Eye (tissue), 1 donor: ENCODE data around the gene TEAD1.
A peak's percentile ranks its signal among the peaks of the same experiment; 100 is the strongest.

Experiments
- DNase-seq: peaks from one replicate; pipeline ENCODE4 v3.0.0-alpha.2; 2015

Gene TEAD1

GRCh38 chr11:12793065-12793464 lies 118.8 kb downstream of the TEAD1 start:
- DNase-seq: no peak

GRCh38 chr11:12793506-12793905 lies 119.3 kb downstream of the TEAD1 start:
- DNase-seq: no peak

GRCh38 chr11:12794576-12795230 lies 120.5 kb downstream of the TEAD1 start:
- no peak for DNase-seq

- DNase-seq: no peak
Measured at GRCh38 chr11:12797996-12798395, 123.8 kb downstream of the TEAD1 start.

- DNase-seq: no peak
Measured at GRCh38 chr11:12798609-12799011, 124.4 kb downstream of the TEAD1 start.

GRCh38 chr11:12799334-12799835 lies 125.2 kb downstream of the TEAD1 start:
- no peak for DNase-seq

GRCh38 chr11:12800032-12800671 lies 125.9 kb downstream of the TEAD1 start:
- peak; percentile 50 for DNase-seq

GRCh38 chr11:12800871-12801270 lies 126.7 kb downstream of the TEAD1 start:
- DNase-seq: no peak

- no peak for DNase-seq
Measured at GRCh38 chr11:12801976-12802375, 127.8 kb downstream of the TEAD1 start.

- peak; percentile 88 for DNase-seq
Measured at GRCh38 chr11:12802418-12803085, 128.3 kb downstream of the TEAD1 start.

GRCh38 chr11:12803086-12803826 lies 129.0 kb downstream of the TEAD1 start:
- DNase-seq: no peak

- DNase-seq: no peak
Measured at GRCh38 chr11:12806113-12806512, 131.9 kb downstream of the TEAD1 start.

- no peak for DNase-seq
Measured at GRCh38 chr11:12807621-12808020, 133.4 kb downstream of the TEAD1 start.

- no peak for DNase-seq
Measured at GRCh38 chr11:12808519-12808918, 134.3 kb downstream of the TEAD1 start.

- no peak for DNase-seq
Measured at GRCh38 chr11:12809364-12809763, 135.1 kb downstream of the TEAD1 start.

- DNase-seq: no peak
Measured at GRCh38 chr11:12809864-12810567, 135.8 kb downstream of the TEAD1 start.

- DNase-seq: no peak
Measured at GRCh38 chr11:12810568-12810894, 136.3 kb downstream of the TEAD1 start.

- no peak for DNase-seq
Measured at GRCh38 chr11:12811861-12812260, 137.6 kb downstream of the TEAD1 start.

- no peak for DNase-seq
Measured at GRCh38 chr11:12812849-12813248, 138.6 kb downstream of the TEAD1 start.

GRCh38 chr11:12813371-12814225 lies 139.4 kb downstream of the TEAD1 start:
- DNase-seq: no peak

GRCh38 chr11:12815129-12815480 lies 140.9 kb downstream of the TEAD1 start:
- DNase-seq: no peak

- no peak for DNase-seq
Measured at GRCh38 chr11:12815931-12816494, 141.8 kb downstream of the TEAD1 start.
